Fibroblast of lung (primary cell): Measurements from ENCODE around the gene THEM5.

Experiments
- CTCF ChIP-seq, 2 donors: IDR thresholded peaks in 1 of 2; conservative IDR thresholded peaks in 1 of 2; 1 replicate in 1 of 2; 2 replicates in 1 of 2; pipeline ENCODE4 v1.5.1; 2011 to 2012; ENCODE audit warnings: low read length in 2 of 2, control low read depth in 1 of 2, inconsistent platforms in 1 of 2, low read depth in 1 of 2, mild to moderate bottlenecking in 1 of 2
- EZH2 ChIP-seq: IDR thresholded peaks from 2 replicates; pipeline ENCODE4 v1.5.1; 2012; ENCODE audit warnings: low read length, control low read depth, mild to moderate bottlenecking; ENCODE audit errors: missing control alignments

- TF ChIP-seq CTCF (conservative IDR thresholded peaks at IDR 0.05 in 1 of 2, IDR thresholded peaks at IDR 0.05 in 1 of 2; ENCODE audit: low read depth in 1 of 2, low read length in 2 of 2): no peak
- no peak for TF ChIP-seq EZH2
These were observed 13.1 kb downstream of the THEM5 start for GRCh38 chr1:151840421-151840820.
